ENCODE measurements around the gene RIC8B. TPM values are rescaled to one million over a fixed set of nuclear protein-coding genes. Genes with fewer than 3 reads are reported as not detected.

Gene RIC8B
- total RNA-seq, 1 experiment from 2014 or later: 3.2 TPM

- DNase-seq (ENCODE audit: low spot score): no peak
These were observed 27.5 kb downstream of the RIC8B start for GRCh38 chr12:106801830-106802533.

GRCh38 chr12:106804668-106805067, 30.2 kb downstream of the RIC8B start:
- DNase-seq (ENCODE audit: low spot score): no peak

GRCh38 chr12:106814714-106815113, 40.2 kb downstream of the RIC8B start:
- no peak for DNase-seq (ENCODE audit: low spot score)

GRCh38 chr12:106815741-106816140, 41.3 kb downstream of the RIC8B start:
- DNase-seq (ENCODE audit: low spot score): no peak

- DNase-seq (ENCODE audit: low spot score): no peak
These were observed 41.7 kb downstream of the RIC8B start for GRCh38 chr12:106816231-106816630.

- no peak for DNase-seq (ENCODE audit: low spot score)
These were observed 45.5 kb downstream of the RIC8B start for GRCh38 chr12:106819991-106820390.

GRCh38 chr12:106831699-106832098, 57.2 kb downstream of the RIC8B start:
- DNase-seq (ENCODE audit: low spot score): no peak

GRCh38 chr12:106837782-106838181, 63.3 kb downstream of the RIC8B start:
- no peak for DNase-seq (ENCODE audit: low spot score)

GRCh38 chr12:106839333-106839732, 64.9 kb downstream of the RIC8B start:
- DNase-seq (ENCODE audit: low spot score): no peak

GRCh38 chr12:106840243-106840642, 65.8 kb downstream of the RIC8B start:
- DNase-seq (ENCODE audit: low spot score): no peak

- peak; percentile 66 for DNase-seq (ENCODE audit: low spot score)
These were observed 67.2 kb downstream of the RIC8B start for GRCh38 chr12:106841510-106842302.

- DNase-seq (ENCODE audit: low spot score): no peak
These were observed 71.4 kb downstream of the RIC8B start for GRCh38 chr12:106845902-106846301.

GRCh38 chr12:106847861-106848260, 73.4 kb downstream of the RIC8B start:
- DNase-seq (ENCODE audit: low spot score): no peak

- no peak for DNase-seq (ENCODE audit: low spot score)
These were observed 76.8 kb downstream of the RIC8B start for GRCh38 chr12:106851306-106851705.

GRCh38 chr12:106854723-106855122, 80.2 kb downstream of the RIC8B start:
- DNase-seq (ENCODE audit: low spot score): no peak

- no peak for DNase-seq (ENCODE audit: low spot score)
These were observed 80.8 kb downstream of the RIC8B start for GRCh38 chr12:106855221-106855758.

GRCh38 chr12:106861984-106862916, 87.8 kb downstream of the RIC8B start:
- no peak for DNase-seq (ENCODE audit: low spot score)

- DNase-seq (ENCODE audit: low spot score): no peak
These were observed 88.7 kb downstream of the RIC8B start for GRCh38 chr12:106863189-106863588.

- DNase-seq (ENCODE audit: low spot score): no peak
These were observed 91.2 kb downstream of the RIC8B start for GRCh38 chr12:106865683-106866082.

- no peak for DNase-seq (ENCODE audit: low spot score)
These were observed 92.1 kb downstream of the RIC8B start for GRCh38 chr12:106866426-106867080.

GRCh38 chr12:106867651-106868050, 93.2 kb downstream of the RIC8B start:
- DNase-seq (ENCODE audit: low spot score): no peak

Data from HT-29 (cell line).